IMR-90 (cell line): Measurements from ENCODE around the gene GLIPR1L2.

Experiments
- CEBPB ChIP-seq: IDR thresholded peaks from 2 replicates; pipeline ENCODE4 v1.6.1; 2012; ENCODE audit warnings: low read depth, low read length, improper control_type of control experiment
- FOS ChIP-seq: fragments of 150-350 bp; IDR thresholded peaks from 2 replicates; pipeline ENCODE4 v1.6.1; 2016; ENCODE audit warnings: low read depth, low read length
- MXI1 ChIP-seq: IDR thresholded peaks from 2 replicates; pipeline ENCODE4 v1.6.1; 2012; ENCODE audit warnings: low read depth, mild to moderate bottlenecking, low read length, moderate library complexity, borderline replicate concordance
- POLR2A ChIP-seq: IDR thresholded peaks from 2 replicates; pipeline ENCODE4 v1.6.1; 2012; ENCODE audit warnings: mild to moderate bottlenecking, low read depth, low read length
- RAD21 ChIP-seq: IDR thresholded peaks from 2 replicates; pipeline ENCODE4 v1.6.1; 2012; ENCODE audit warnings: low read length, improper control_type of control experiment
- TF ChIP-seq, protein P1 (sequence below): conservative IDR thresholded peaks from 2 replicates; pipeline ENCODE4 v1.5.1; 2012; ENCODE audit warnings: mild to moderate bottlenecking, low read depth, low read length, improper control_type of control experiment

DNA sequence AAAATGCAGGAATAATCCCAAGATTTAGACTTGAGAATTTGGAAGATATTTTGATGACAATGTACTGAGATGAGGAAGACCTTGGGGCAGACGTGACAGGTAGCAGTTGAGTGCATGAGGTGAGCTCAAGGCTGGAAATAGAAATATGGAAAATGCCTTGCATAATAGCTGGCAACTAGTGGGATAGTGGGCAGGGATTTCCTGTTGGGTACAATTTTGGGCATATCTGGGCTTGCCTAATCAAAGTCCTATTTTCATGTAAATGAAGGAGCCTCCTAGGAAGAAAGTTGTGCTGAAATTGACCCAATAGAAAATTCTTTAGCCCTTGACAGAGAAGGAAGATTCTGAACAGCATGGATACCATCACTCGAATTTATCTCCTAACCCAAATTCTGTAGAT lies 83.2 kb downstream of the GLIPR1L2 start:
- TF ChIP-seq FOS (no peak), MXI1 (no peak), RAD21 (no peak), POLR2A (no peak), CEBPB (no peak)
- TF ChIP-seq, protein P1, sequence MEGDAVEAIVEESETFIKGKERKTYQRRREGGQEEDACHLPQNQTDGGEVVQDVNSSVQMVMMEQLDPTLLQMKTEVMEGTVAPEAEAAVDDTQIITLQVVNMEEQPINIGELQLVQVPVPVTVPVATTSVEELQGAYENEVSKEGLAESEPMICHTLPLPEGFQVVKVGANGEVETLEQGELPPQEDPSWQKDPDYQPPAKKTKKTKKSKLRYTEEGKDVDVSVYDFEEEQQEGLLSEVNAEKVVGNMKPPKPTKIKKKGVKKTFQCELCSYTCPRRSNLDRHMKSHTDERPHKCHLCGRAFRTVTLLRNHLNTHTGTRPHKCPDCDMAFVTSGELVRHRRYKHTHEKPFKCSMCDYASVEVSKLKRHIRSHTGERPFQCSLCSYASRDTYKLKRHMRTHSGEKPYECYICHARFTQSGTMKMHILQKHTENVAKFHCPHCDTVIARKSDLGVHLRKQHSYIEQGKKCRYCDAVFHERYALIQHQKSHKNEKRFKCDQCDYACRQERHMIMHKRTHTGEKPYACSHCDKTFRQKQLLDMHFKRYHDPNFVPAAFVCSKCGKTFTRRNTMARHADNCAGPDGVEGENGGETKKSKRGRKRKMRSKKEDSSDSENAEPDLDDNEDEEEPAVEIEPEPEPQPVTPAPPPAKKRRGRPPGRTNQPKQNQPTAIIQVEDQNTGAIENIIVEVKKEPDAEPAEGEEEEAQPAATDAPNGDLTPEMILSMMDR, result no peak
